Gastrocnemius medialis (tissue), 4 donors: ENCODE results near the gene ALCAM. TPM values are rescaled to one million over a fixed set of nuclear protein-coding genes. Genes with fewer than 3 reads are reported as not detected.
A peak's percentile ranks its signal among the peaks of the same experiment; 100 is the strongest.

Experiments
- ATAC-seq, 2 donors: fragments of 150-250 bp; one replicate each; pipeline ENCODE4 v1.9.1; 2016
- DNase-seq, 2 donors: peaks; one replicate each; pipeline ENCODE4 v3.0.0-alpha.2; 2019
- H3K27ac ChIP-seq, 4 donors: fragments of 200-600 bp; sonication (generic); 1 replicate in 1 of 4; 2 replicates in 3 of 4; pipeline ENCODE4 v1.5.1; 2016 to 2018; ENCODE audit warnings: mild to moderate bottlenecking in 2 of 4, moderate library complexity in 1 of 4
- H3K27me3 ChIP-seq, 3 donors: fragments of 200-600 bp; sonication (generic) in 2 of 3; 1 replicate in 1 of 3; 2 replicates in 2 of 3; pipeline versions ENCODE4 v1.5.1 to v1.6.0; 2016 to 2019; ENCODE audit warnings: mild to moderate bottlenecking in 1 of 3, moderate library complexity in 1 of 3
- H3K36me3 ChIP-seq, 2 donors: fragments of 200-600 bp; sonication (generic) in 1 of 2; one replicate each; pipeline ENCODE4 v1.5.1; 2017 to 2018
- H3K4me1 ChIP-seq, 2 donors: fragments of 200-600 bp; sonication (generic) in 1 of 2; one replicate each; pipeline ENCODE4 v1.5.1; 2016 to 2017; ENCODE audit warnings: mild to moderate bottlenecking in 2 of 2
- H3K4me3 ChIP-seq, 4 donors: fragments of 200-600 bp; sonication (generic) in 3 of 4; 1 replicate in 1 of 4; 2 replicates in 3 of 4; pipeline ENCODE4 v1.5.1; 2016 to 2019; ENCODE audit warnings: mild to moderate bottlenecking in 2 of 4
- H3K9me3 ChIP-seq, 3 donors: fragments of 200-600 bp; sonication (generic) in 2 of 3; 1 replicate in 1 of 3; 2 replicates in 2 of 3; pipeline ENCODE4 v1.5.1; 2016 to 2019
- CTCF ChIP-seq, 5 experiments: fragments of 450-650 bp in 3 of 5; fragments of 200-600 bp in 2 of 5; sonication (generic) in 2 of 5; IDR thresholded peaks in 4 of 5; conservative IDR thresholded peaks in 1 of 5; 1 replicate in 4 of 5; 2 replicates in 1 of 5; pipeline ENCODE4 v1.5.1; 2016 to 2019; ENCODE audit warnings: antibody characterized with exemption in 5 of 5, mild to moderate bottlenecking in 3 of 5, moderate library complexity in 3 of 5
- POLR2A ChIP-seq, 2 donors: fragments of 450-650 bp; IDR thresholded peaks; one replicate each; pipeline ENCODE4 v1.6.1; 2017; ENCODE audit warnings: antibody characterized with exemption in 2 of 2, mild to moderate bottlenecking in 2 of 2, moderate library complexity in 2 of 2
- in situ Hi-C, 4 donors: fragments of 200-750 bp; cut with MboI; loops; one replicate each; pipeline versions ENCODE4 v1.15.0 to v1.8.0; 2017; ENCODE audit warnings: low sequenced_read_pairs in 4 of 4
- intact Hi-C: fragments of 100-400 bp; cut with DNase I; formaldehyde crosslinking; loops from one replicate; pipeline ENCODE4 v1.15.1; 2023; ENCODE audit warnings: low total_unique reads
- total RNA-seq, 4 donors: library from RNA; depleted of rRNA; stranded (reverse); fragments of >200 nt; gene quantifications; one replicate each; pipeline versions ENCODE4 v1.1.0 to v1.2.3, GENCODE V29; 2016

Gene ALCAM
- total RNA-seq, 4 donors from 2014 or later: 0.82 to 3.5 (median 1.6) TPM

- no peaks in the 10 kb centered on the region for H3K9me3 ChIP-seq
- DNase-seq: peak in 1 of 2 donors; percentile 14
- no peaks in the 10 kb centered on the region for H3K4me1 ChIP-seq
- no peak overlapping the region for H3K4me3 ChIP-seq
- in situ Hi-C loops (no loop called here), intact Hi-C loops (no loop called here)
- H3K27me3 ChIP-seq: no peaks in the 10 kb centered on the region
- no peaks in the 10 kb centered on the region for H3K36me3 ChIP-seq
- TF ChIP-seq CTCF (IDR thresholded peaks at IDR 0.05 in 4 of 5, conservative IDR thresholded peaks at IDR 0.05 in 1 of 5) (no peak), POLR2A (IDR thresholded peaks at IDR 0.05) (no peak)
- ATAC-seq: no peak
- no peak overlapping the region for H3K27ac ChIP-seq
Measured at GRCh38 chr3:105613120-105613519, 246.4 kb downstream of the ALCAM start.

GRCh38 chr3:105614288-105615030 lies 247.8 kb downstream of the ALCAM start:
- no peak overlapping the region for H3K27ac ChIP-seq
- H3K4me3 ChIP-seq: no peak overlapping the region
- H3K9me3 ChIP-seq: no peaks in the 10 kb centered on the region
- no peaks in the 10 kb centered on the region for H3K27me3 ChIP-seq
- H3K4me1 ChIP-seq: no peaks in the 10 kb centered on the region
- in situ Hi-C loops (no loop called here), intact Hi-C loops (no loop called here)
- ATAC-seq (no peak), DNase-seq (no peak)
- H3K36me3 ChIP-seq: no peaks in the 10 kb centered on the region
- no peak for TF ChIP-seq CTCF (IDR thresholded peaks at IDR 0.05 in 4 of 5, conservative IDR thresholded peaks at IDR 0.05 in 1 of 5)
- TF ChIP-seq POLR2A (IDR thresholded peaks at IDR 0.05): no peak

- Histone ChIP-seq H3K27ac (no peak overlapping the region), H3K9me3 (no peaks in the 10 kb centered on the region), H3K27me3 (no peaks in the 10 kb centered on the region), H3K4me3 (no peak overlapping the region), H3K4me1 (no peaks in the 10 kb centered on the region), H3K36me3 (no peaks in the 10 kb centered on the region)
- ATAC-seq: no peak
- TF ChIP-seq POLR2A (IDR thresholded peaks at IDR 0.05): no peak
- no peak for TF ChIP-seq CTCF (IDR thresholded peaks at IDR 0.05 in 4 of 5, conservative IDR thresholded peaks at IDR 0.05 in 1 of 5)
- DNase-seq: no peak
- in situ Hi-C loops (no loop called here), intact Hi-C loops (no loop called here)
Measured at GRCh38 chr3:105615814-105616213, 249.1 kb downstream of the ALCAM start.

GRCh38 chr3:105616374-105617121 lies 249.8 kb downstream of the ALCAM start:
- ATAC-seq: no peak
- Histone ChIP-seq H3K36me3 (no peaks in the 10 kb centered on the region), H3K4me3 (no peak overlapping the region), H3K9me3 (no peaks in the 10 kb centered on the region), H3K4me1 (no peaks in the 10 kb centered on the region), H3K27ac (no peak overlapping the region), H3K27me3 (no peaks in the 10 kb centered on the region)
- intact Hi-C loops: no loop called here
- DNase-seq: no peak
- in situ Hi-C loops: no loop called here
- TF ChIP-seq CTCF (IDR thresholded peaks at IDR 0.05 in 4 of 5, conservative IDR thresholded peaks at IDR 0.05 in 1 of 5) (no peak), POLR2A (IDR thresholded peaks at IDR 0.05) (no peak)
